ENCODE results near the gene VSIG10.
"Not testable (repeated sequence)": the region's sequence is repeated elsewhere in the genome, so short reads cannot be mapped to it uniquely, and the experiment has no call there.

Gene VSIG10

GRCh38 chr12:118107694-118108093 lies 3.9 kb upstream of the VSIG10 start:
- DNase-seq: no peak

GRCh38 chr12:118107011-118107410 lies 3.2 kb upstream of the VSIG10 start:
- no peak for DNase-seq

- no peak for DNase-seq
These were observed 610 bp downstream of the VSIG10 start for GRCh38 chr12:118103201-118103600.

- DNase-seq: no peak
These were observed 1.2 kb downstream of the VSIG10 start for GRCh38 chr12:118102609-118103008.

GRCh38 chr12:118102070-118102469 lies 1.7 kb downstream of the VSIG10 start:
- DNase-seq: no peak

- no peak for DNase-seq
These were observed 2.8 kb downstream of the VSIG10 start for GRCh38 chr12:118101051-118101450.

GRCh38 chr12:118098911-118099671 lies 4.7 kb downstream of the VSIG10 start:
- DNase-seq: no peak

GRCh38 chr12:118098401-118098800 lies 5.4 kb downstream of the VSIG10 start:
- DNase-seq: no peak

GRCh38 chr12:118094039-118094438 lies 9.8 kb downstream of the VSIG10 start:
- no peak for DNase-seq

- DNase-seq: no peak
These were observed 14.0 kb downstream of the VSIG10 start for GRCh38 chr12:118089782-118090181.

- DNase-seq: no peak
These were observed 21.6 kb downstream of the VSIG10 start for GRCh38 chr12:118082161-118082560.

GRCh38 chr12:118081521-118081920 lies 22.3 kb downstream of the VSIG10 start:
- DNase-seq: not testable (repeated sequence)

- no peak for DNase-seq
These were observed 30.0 kb downstream of the VSIG10 start for GRCh38 chr12:118073768-118074167.

- DNase-seq: no peak
These were observed 33.2 kb downstream of the VSIG10 start for GRCh38 chr12:118070650-118071049.

- no peak for DNase-seq
These were observed 35.4 kb downstream of the VSIG10 start for GRCh38 chr12:118068445-118068844.

- no peak for DNase-seq
These were observed 38.4 kb downstream of the VSIG10 start for GRCh38 chr12:118065380-118065779.

GRCh38 chr12:118064608-118065007 lies 39.2 kb downstream of the VSIG10 start:
- no peak for DNase-seq

- no peak for DNase-seq
These were observed 40.0 kb downstream of the VSIG10 start for GRCh38 chr12:118063576-118064391.

GRCh38 chr12:118061873-118062843 lies 41.7 kb downstream of the VSIG10 start:
- DNase-seq: no peak

- DNase-seq: peak; percentile 27
These were observed 42.6 kb downstream of the VSIG10 start, which contains the start of gene WSB2 for GRCh38 chr12:118061011-118061872. TSS of gene WSB2 (minus strand) at chr12:118061179. CDS start at chr12:118061048, 131 bp downstream.

GRCh38 chr12:118060301-118061010 lies 43.4 kb downstream of the VSIG10 start:
- DNase-seq: no peak

Data from T1000 (cell line).